Activated CD4-positive, alpha-beta T cell treated with anti-CD3 and anti-CD28 coated beads, Interleukin-2, amount 50 U/mL, for 1 hour (primary cell): ENCODE data around the gene LIG4.
"Not testable (repeated sequence)": the region's sequence is repeated elsewhere in the genome, so short reads cannot be mapped to it uniquely, and the experiment has no call there.

Experiments used
- DNase-seq: peaks from one replicate; pipeline ENCODE4 v3.0.0-alpha.2; 2020

LIG4 gene

DNA sequence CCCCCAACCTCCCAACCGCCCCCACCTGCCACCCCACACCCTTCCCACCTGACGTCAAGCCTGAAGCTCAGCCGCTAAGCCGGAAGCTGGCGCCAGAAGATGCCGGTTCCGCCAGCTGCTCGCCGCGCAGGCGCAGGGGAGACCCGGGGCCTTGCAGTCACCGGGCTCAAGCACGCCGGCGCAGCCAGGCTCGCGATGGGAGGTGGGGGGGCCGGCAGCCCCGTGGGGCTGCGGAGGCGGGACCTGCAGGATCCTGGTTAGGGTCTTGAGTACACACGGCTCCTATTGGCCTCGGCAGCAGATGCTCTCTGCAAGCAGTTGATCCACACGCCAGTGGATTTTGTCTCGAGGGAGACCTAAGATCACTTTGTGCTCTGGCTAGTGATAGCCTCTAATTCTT, at the start of gene LIG4:
Gene LIG4, minus strand, starts transcription at position 101 of the 400 bp plus-strand sequence. CDS start 4,268 bp downstream, outside the sequence.
- peak; percentile 90 for DNase-seq

DNA sequence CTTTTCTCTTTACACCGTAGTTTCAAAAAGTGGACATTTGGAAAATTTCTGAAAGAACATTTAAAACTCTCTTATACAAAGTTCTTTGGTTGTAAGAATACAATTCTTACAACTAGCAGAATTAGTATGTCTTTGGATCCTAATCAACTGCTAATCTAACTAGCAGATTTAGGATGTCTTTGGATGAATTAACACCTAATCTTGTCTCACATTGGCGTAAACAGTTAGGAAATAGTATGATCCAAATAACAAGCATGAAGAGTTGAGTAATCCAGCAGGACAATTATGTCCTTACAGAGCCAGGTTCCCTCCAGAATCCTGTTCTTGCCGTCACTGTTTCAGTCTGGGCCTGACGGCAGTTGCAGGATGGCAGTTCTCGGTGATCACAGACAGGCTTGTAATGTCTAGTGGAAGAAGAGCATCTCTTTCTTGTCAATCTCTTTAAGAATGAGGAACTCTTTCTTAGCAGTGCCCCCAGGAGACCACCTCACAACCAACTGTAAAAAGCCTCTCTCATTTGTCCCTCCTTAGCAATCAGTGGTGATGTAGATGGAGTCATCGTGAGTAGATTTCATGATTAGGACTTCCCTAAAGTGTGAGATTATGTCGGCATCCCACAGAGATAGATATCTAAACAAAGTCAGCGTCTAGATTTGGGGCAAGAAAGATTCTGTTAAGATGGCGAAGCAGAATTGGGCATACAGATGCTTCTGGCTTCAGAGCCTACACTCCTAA, 48.5 kb upstream of the LIG4 start:
- DNase-seq = no peak

DNA sequence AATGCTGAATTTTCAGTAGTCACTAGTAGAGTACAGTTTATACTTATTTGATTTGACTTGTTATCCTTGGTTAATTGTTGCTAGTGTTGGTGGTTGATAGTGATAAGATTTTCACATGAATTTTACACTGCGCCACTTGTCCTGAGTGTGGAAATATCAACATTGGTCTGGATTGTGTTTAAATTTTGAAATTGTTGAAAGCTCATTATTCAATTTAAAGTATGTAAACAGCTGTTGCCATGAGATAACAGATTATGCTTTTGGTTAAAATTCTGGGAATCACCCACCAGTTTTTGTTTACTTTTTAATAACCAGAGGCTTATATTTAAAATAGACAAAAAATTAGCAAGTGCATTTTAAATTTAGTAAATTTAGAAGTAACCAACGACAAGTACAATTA, 41.9 kb upstream of the LIG4 start:
- no peak for DNase-seq

DNA sequence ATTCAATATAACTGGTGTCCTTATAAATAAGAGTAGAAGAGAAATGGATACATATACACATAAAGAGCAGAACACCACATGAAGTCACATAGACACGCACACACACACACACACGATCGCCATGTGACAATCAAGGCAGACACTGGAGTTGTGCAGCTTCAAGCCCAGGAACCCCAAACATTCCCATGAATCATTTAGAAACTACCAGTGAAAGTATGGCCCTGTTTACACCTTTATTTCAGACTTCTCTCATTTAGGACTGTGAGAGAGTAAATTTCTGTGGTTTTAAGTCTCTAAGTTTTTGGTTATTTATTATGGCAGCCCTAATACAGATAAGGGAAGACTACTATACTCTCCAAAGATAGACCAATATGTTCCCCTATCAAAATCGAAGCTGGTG, 33.8 kb upstream of the LIG4 start:
- no peak for DNase-seq

DNA sequence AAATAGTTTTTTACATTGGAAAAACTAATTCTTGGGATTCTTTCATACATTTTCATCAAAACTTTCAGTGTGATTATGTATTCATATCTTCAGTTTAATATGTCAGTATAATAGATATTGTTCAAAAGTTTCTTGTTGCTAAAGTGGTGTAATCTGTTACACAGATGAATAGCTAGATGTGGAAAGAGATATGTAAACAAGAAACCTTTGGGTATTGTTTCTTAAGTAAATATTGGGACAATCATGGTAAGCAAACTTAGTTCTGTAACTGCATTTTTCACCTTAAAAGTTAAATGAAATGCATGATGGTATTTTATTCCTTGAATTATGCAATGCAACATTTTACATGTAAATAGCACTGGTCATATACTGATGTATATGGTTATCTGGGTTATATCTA, 15.0 kb upstream of the LIG4 start:
- DNase-seq = no peak

DNA sequence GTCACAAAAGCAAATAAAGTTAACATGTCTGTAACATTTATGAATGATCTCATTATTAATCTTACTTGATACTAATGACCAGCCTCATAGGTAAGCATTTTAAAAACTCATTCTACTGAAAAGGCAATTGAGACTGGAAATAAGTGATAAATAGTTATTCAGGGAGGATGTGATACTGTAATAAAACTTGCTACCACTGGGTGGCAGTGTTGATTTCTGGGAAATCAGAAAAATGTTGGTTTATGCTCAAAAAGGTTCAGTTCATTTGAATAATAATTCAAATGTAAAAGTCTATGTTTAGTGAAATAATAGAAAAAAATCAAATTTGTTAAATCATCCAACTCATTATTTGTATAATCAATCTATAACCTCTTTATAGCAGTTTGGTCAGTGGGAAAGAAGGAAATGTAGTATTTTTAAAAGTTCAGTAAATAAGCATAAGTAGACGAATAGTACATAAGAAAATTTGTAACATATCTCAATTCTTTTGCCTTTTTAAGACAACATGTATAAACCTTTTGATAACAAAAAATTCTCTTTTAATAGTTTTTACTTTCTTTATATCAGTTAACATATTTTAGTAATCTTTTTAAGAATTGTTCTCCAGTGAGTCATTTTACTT, 12.4 kb upstream of the LIG4 start:
- DNase-seq = no peak

DNA sequence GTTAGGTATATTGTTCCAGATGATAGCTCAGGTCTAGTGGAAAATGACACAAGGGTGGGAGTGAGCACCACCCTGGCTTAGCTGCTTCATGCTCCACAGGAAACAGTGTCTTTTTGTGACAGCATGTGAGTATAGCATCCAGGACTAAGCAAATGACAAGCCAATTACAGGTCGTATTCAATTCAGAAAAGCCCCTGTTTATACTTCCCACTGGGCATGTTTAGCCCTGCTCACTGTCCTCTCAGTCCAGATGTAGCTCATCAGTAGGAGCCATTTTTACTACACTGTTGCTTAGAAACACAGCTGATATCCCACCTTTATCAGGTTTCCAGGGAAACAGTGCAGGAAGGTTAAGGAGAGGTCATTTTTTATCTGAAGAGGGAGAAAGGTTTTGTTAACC, 10.8 kb upstream of the LIG4 start:
- no peak for DNase-seq

DNA sequence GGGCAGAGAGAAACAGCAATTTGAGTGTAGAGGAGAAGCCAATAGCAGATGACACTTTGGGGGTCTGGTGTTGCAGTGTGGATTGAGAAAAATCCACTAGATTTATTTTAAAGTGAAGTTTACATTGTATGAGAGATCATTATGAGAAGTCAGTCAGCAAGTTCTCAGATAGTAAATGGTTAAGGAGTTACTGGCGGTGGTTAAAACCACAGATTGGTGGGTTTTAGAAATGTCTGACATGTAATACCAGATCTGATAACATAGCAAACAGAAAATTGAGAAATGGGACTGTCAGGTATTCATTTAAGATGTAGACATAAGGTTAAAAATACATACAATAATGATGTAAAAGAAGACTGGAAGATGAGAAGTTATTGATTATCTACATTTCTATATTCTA, 10.1 kb upstream of the LIG4 start:
- no peak for DNase-seq

DNA sequence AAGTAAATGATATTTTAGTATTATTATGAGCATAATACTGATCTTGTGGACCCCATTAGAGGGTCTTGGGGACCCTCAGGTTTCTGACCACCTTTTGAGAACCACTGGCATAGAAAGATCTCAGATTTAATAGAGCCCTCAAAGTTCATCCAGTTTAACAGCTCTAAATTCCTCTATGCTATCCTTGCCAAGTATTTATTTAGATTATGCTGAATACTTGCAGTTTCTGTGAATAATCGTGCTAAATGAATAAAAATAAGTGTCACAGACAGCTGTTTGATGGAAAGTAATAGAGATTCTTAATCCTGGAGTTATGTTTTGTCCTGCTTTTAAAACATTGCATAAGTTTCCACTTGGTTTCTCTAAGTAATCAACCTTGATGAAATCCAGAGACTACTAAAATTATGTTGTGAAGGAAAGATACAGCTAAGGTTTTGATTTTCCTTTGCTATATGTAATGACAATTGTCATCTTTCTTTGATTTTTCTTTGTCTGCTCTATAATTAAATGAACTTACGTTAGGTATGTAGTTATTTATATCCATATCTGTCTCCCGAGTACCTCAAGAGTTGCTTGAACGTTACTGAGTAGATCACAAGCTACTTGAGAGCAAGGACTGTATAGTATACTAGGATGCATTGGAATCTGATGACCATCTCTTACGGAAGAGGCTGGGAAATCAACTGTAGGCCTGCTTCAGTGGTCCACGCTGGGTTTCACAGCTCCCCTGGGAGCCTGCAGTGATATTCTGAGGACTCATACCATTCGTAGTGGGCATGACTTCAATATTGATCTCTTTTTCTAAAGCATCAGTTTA, 8.6 kb upstream of the LIG4 start:
- DNase-seq = no peak

DNA sequence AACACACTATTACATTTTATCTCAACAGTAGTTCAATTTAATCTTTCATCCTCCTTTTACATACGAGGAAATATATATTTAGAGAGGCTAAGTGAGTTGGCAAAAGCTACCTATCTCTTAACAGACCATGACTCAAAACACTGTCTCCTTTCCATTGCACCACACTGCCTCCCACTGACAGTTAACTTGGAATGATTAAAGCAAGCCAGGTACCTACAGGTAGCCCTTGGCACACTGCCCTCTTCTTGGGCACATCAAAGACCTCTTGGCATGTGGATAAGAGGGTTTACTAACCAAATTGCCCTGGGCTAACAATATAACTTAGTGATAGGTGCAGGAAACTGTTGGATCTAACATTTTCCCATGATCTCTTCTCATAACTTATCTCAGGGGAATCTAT, 4.7 kb upstream of the LIG4 start:
- DNase-seq = no peak

DNA sequence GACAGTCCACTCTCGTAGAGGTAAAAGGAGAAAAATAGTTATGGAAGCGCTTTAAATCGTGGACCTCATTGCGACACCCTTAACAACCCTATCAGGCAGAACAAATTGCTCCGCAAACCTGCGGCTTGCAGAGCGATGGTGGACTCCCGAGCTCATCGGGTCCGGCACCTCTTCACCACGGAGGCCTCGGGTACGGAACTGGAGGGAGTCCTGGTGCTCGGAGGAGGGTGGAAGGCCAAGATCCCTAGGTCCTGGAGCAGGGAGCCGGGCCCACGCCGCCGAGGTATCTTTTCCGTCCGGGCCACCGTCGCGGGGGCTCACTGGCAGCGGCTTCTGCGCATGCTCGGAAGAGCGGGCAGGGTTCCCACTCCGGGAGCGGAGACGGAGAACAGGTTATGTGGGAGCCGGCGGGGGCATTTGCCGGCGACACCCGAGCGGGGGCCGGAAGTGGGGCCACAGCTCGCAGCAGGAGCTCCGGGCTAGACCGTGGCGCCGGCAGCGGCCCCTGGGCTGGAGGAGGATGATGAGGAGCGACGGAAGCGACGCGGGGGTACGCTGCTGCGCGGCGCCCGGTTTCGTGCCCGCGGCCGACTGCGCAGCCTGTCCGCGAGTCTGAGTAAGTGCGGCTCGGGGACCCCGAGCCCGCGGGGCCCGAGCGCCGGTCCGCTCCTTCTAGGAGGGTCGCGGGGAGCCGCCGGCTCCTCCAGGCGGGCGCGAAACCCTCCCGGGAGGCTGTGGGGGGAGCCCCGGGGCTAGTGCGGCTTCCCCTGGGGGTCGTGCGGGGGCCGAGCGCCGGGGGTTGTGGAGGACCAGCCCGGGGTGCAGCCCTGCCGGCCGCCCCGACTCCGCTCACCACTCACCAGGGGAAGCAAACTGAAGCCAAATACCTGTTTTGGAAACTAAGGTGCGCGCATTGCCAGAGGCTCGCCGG, 3.0 kb upstream of the LIG4 start, which contains the start of gene ABHD13:
Gene ABHD13, plus strand, starts transcription at position 349 of the 931 bp plus-strand sequence. CDS start 10,827 bp downstream, outside the sequence.
- peak; percentile 88 for DNase-seq

DNA sequence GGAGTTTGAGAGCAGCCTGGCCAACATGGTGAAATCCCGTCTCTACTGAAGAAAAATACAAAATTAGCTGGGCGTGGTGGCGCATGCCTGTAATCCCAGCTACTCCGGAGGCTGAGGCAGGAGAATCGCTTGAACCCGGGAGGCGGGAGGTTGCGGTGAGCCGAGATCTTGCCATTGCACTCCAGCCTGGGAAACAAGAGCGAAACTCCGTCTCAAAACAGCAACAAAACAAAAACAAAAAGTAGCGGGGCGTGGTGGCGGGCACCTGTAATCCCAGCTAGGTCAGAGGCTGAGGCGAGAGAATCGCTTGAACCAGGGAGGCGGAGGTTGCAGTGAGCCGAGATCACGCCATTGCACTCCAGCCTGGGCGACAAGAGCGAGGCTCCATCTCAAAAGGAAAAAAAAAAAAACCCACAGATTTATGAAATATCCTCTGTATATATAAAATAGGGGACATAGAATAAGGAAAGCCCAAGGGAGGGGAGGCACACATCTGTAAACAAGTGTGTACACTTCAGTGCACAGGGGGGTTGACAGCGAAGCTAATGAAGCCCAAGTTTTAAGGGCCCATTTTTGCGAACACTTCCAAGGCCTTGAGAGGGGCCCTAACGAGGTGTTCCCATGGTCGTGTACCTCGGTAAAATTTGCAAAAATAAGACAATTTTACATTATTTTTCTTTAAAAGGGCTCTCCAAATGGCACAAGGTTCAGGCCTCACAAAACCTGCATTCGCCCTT, 2.1 kb upstream of the LIG4 start:
- not testable (repeated sequence) for DNase-seq

DNA sequence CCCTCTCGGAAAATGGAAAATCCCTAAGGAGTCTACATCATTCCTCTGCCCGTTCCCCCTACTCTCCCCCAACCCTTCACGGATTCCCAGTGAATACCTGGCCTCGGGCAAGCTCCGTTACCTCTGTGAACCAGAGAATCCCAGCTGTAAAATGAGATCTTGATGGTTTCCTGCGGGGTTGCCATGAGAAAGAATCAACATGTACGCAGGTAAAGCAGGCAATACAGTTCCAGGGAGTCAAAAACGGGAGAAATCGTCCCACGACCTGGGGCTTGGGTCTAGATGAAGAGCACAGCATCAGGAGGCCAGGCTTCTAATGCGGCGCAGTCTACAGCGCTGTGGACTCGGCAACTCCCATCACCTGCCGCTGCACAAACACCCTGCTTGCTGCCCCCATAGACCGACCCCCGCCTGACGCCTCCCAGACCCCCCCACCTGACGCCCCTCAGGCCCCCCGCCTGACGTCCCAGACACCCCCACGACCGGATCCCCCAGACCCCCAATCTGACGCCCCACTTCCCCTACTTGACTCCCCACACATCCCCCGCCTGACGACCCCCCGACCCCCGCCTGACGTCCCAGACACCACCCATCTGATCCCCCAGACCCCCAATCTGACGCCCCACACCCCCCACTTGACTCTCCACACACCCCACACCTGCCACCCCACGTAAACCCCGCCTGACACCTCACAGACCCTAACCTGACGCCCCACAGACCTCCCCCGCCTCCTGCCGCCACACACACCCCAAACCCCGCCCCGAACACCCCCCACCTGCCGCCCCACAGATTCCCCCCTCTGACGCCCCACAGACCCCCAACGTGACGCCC, 680 bp downstream of the LIG4 start:
- DNase-seq = no peak

DNA sequence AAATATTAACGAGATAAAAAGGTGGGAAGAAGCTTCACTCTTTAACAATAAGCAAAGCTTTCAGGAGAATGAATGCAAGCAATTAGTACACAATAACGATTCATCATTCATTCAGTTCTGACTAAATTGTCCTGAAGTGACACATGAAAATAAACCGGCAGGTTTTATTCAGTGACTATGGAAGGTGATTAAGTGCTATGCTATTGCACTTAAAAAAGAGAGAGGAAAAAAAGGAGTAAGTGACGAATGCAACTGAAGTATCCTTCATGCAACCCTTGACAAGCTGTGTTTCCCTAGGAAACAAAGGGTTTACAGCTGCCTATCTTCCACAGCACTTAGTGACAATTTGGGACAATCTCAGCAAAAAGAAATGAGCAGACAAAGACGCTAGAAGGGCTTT, 1.4 kb downstream of the LIG4 start:
- DNase-seq = no peak

DNA sequence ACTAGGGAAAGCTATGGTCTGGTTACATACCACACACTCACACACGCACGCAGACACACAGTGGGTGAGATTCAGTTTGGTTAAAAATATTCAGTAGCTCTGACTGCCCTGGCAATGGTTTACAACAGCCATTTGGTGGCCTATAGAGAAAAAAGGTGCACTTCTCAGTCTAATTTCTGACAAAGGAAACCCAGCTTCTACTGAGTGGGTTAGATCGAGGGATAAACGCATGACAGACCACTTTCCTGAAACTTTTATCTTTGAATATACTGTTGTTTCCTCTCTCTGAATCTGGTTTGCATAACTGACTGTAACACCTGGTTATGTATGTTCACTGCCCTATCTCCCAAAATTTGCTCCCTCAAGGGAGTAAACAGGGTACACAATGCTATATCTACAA, 2.5 kb downstream of the LIG4 start:
- DNase-seq = no peak

DNA sequence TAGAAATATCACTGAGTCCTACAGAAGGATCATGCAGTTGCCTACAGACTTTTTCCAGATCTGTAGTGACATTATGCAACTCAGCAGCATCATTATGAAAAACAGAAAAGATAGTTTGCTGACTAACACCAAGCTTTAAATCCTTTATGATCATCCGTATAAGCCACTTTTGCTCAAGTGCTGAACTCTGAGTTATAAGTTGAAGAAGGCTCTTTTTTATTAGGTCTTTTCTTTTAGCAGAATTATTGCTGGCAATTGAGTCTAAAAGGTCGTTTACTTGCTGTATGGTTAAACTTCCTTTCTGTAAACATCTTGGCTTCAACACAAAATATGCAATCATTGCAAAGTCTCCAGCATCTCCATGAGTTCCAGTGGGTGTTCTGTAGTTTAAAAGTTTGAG, 4.8 kb downstream of the LIG4 start:
- DNase-seq = no peak

DNA sequence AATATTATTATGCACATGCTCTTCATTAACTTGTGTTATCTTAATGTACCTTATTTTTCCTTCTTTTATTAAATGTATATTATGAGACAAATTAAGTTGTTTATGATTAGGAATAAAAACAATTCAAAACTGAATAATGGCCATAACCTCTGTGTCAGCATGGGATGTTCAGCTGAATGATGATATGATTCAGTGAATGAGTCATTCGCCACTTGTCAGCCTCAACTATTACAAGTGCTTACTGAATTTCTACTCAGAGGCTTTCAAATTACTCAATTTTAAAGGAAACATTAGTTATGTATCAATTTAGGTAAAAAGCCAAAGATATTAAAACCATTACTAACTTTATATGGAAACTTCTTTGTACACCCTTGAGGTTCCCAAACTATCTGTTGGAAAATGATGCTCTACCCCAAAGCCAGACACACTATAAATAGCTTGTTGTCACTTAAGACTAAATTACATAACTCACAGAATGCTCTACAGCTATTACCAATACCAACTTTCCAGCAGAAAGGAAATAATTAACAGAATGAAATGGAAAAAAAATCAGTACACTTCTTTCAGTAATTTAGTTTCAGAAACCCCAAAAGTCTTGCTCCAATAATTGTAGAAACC, 14.4 kb downstream of the LIG4 start:
- no peak for DNase-seq

DNA sequence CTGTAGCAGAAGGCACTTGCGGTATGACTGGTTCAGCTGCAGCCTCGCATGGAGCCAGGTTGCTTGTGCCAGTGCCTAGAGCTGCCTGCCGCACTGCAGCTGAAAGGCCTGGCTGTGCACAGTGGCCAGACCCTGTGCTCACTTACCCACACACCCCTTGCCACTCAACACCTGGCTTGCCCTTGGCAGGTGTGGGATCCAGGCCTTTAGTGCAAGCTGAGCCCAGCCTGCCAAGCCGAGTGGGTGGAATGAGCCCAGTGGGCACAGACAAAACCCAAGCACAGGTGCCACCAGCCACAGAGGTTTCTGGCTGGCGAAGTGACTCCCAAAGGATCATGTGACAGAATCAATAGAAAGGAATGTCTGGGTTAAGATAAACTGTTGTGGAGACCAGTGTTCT, 19.5 kb downstream of the LIG4 start:
- no peak for DNase-seq

DNA sequence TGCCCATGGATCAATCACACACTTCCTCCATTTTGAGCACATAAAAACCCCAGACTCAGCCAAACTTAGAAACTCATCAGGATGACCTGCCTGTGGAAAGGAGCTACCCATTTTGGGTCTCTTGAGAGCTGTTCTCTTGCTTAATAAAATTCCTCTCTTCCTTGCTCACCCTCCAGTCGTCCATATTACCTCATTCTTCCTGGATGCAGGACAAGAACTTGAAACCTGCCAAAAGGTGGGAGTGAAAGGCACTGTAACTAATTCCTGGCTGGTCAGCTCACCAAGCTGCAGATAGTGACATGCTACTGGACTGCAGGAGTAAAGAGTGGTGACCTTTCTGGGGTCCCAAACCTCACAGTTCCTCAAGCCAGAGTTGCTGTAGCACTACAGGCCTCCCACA, 20.2 kb downstream of the LIG4 start:
- DNase-seq = no peak

DNA sequence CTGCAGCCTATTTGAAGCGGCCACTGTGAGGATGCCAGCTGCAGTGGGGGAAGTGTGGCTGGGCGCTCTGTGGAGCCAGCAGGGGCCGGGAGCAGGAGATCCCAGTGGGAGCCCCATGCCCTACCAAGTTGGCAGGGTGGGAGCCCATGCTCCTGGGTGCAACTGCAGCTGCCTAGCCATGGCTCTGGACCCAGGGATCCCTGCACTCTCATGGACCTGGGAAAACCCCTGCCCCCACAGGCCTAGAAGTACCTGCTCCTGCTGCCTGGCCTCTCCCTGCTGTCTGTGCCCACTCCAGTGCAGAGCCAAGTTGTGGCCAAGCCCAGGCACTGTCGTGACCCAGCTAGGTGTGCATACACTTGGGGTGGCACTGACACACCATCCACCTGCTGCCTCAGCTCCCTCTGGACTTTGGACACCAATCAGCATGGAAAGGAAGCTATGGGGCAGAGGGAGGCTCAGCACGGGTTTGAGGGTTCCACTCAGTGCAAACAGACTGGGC, 20.9 kb downstream of the LIG4 start:
- no peak for DNase-seq
